GM19239 (cell line): ENCODE results near the gene CCT6A.
"Not testable (repeated sequence)": the region's sequence is repeated elsewhere in the genome, so short reads cannot be mapped to it uniquely, and the experiment has no call there.

Experiments
- DNase-seq: peaks from one replicate; pipeline ENCODE4 v3.0.0; 2011; ENCODE audit warnings: low spot score; ENCODE audit not compliant: insufficient read length
- FAIRE-seq: peaks from 2 replicates; lab custom pipeline; 2011; peaks lifted over from hg19 to GRCh38; lab: Jason Lieb, UNC

CCT6A gene

GRCh38 chr7:56048763-56049162 is 2.8 kb upstream of the CCT6A start:
- not testable (repeated sequence) for DNase-seq, FAIRE-seq

- FAIRE-seq (no peak), DNase-seq (no peak)
These were observed 569 bp upstream of the CCT6A start for GRCh38 chr7:56051053-56051338.

GRCh38 chr7:56053379-56053778 is 1.8 kb downstream of the CCT6A start:
- DNase-seq (no peak), FAIRE-seq (no peak)

- no peak for DNase-seq
- FAIRE-seq, result no peak
These were observed 2.4 kb downstream of the CCT6A start for GRCh38 chr7:56053993-56054392.

- DNase-seq (no peak), FAIRE-seq (no peak)
These were observed 10.8 kb downstream of the CCT6A start for GRCh38 chr7:56062382-56062781.

- DNase-seq (no peak), FAIRE-seq (no peak)
These were observed 11.9 kb downstream of the CCT6A start for GRCh38 chr7:56063500-56063881.

GRCh38 chr7:56063882-56064625 is 12.5 kb downstream of the CCT6A start, which contains the start of gene SUMF2:
SUMF2 (plus strand) TSS chr7:56064286; CDS start chr7:56064312, 26 bp downstream.
- peak; percentile 83 for DNase-seq
- peak; percentile 78 for FAIRE-seq

GRCh38 chr7:56066376-56066775 is 14.8 kb downstream of the CCT6A start:
- not testable (repeated sequence) for DNase-seq

GRCh38 chr7:56074371-56074791 is 22.8 kb downstream of the CCT6A start:
- FAIRE-seq (peak; percentile 71), DNase-seq (peak; percentile 70)

More at GRCh38 chr7:56066376-56066775, 14.8 kb downstream of the CCT6A start:
- FAIRE-seq, result not testable (repeated sequence)

- DNase-seq, result no peak
- no peak for FAIRE-seq
These were observed 26.1 kb downstream of the CCT6A start for GRCh38 chr7:56077681-56078080.

GRCh38 chr7:56078196-56078595 is 26.6 kb downstream of the CCT6A start:
- FAIRE-seq, result no peak

GRCh38 chr7:56079450-56080185 is 28.1 kb downstream of the CCT6A start:
- DNase-seq (no peak), FAIRE-seq (no peak)

More at GRCh38 chr7:56078196-56078595, 26.6 kb downstream of the CCT6A start:
- DNase-seq, result no peak

GRCh38 chr7:56080726-56081435 is 29.3 kb downstream of the CCT6A start:
- not testable (repeated sequence) for FAIRE-seq, DNase-seq

GRCh38 chr7:56081626-56082340 is 30.2 kb downstream of the CCT6A start:
- no peak for DNase-seq
- FAIRE-seq, result no peak

- DNase-seq (no peak), FAIRE-seq (no peak)
These were observed 31.7 kb downstream of the CCT6A start for GRCh38 chr7:56083150-56083785.

- DNase-seq (no peak), FAIRE-seq (no peak)
These were observed 35.2 kb downstream of the CCT6A start for GRCh38 chr7:56086761-56087160.

GRCh38 chr7:56087445-56087844 is 35.9 kb downstream of the CCT6A start:
- FAIRE-seq (no peak), DNase-seq (no peak)

- FAIRE-seq (no peak), DNase-seq (no peak)
These were observed 40.0 kb downstream of the CCT6A start for GRCh38 chr7:56091591-56091990.

GRCh38 chr7:56092388-56092787 is 40.8 kb downstream of the CCT6A start:
- not testable (repeated sequence) for DNase-seq, FAIRE-seq
